Forelimb muscle (tissue), 1 donor: Measurements from ENCODE around the gene TEX9. TPM values are rescaled to one million over a fixed set of nuclear protein-coding genes. Genes with fewer than 3 reads are reported as not detected.

Experiments
- DNase-seq: peaks from one replicate; pipeline ENCODE4 v3.0.0-alpha.2; 2013; ENCODE audit warnings: low read depth
- polyA plus RNA-seq: library from polyadenylated mRNA; unstranded; fragments of 120-200 nt; gene quantifications from one replicate; pipeline ENCODE4 v1.2.1, GENCODE V29; 2013; ENCODE audit not compliant: insufficient read length

TEX9 gene
- polyA plus RNA-seq, 1 donor: 2.9 TPM

- DNase-seq: no peak
Measured at GRCh38 chr15:56445746-56446145, 80.5 kb downstream of the TEX9 start.

- no peak for DNase-seq
Measured at GRCh38 chr15:56454836-56455235, 89.6 kb downstream of the TEX9 start.

DNA sequence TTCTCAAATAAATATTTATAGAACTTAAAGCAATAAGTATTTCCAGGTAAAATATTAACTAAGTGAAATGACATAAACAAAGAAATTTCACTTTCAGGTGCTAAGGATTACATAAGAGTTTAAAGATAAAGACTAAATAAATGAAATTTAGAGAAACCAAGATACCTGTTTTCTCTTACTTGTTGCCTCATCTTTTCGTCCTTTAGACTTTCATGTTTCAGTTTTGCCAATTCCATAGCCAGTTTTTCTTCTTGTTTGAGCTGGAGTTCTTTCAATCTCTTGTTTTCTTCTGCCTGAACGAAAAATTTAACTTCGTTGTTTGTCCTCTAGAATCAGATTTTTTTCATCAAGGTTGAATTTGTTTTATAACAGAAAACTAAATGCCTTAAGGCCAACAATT, 91.0 kb downstream of the TEX9 start:
- DNase-seq: no peak

DNA sequence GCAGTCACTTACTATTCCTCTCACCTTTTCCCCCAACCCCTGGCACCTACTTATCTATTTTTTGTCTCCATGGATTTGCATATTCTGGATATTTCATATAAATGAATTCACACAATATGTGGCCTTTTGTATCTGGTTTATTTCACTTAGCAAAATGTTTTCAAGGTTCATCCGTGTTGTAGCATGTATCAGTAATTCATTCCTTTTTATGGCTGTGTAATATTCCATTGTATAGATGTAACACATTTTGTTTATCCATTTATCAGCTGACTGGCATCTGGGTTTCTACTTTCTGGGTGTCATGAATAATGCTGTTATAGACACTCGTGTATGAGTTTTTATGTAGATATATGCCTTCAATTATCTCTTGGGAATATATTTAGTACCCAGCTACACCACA, 93.9 kb downstream of the TEX9 start:
- no peak for DNase-seq

GRCh38 chr15:56460071-56460470, 94.8 kb downstream of the TEX9 start:
- DNase-seq: no peak

DNA sequence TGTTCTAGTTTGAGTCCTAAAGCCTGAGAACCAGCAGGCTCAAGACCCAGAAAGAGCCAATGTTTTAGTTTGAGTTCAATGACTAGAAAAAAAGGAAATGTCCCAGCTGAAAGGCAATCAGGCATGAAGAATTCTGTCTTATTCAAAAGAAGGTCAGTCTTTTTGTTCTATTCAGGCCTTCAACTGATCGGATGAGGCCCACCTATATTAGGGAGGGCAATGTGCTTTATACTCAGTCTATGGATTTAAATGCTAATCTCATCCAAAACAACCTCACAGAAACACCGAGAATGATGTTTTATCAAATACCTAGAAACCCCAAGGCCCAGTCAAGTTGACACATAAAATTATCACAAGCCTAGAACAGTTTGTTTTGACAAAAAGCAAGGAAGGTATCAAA, 95.7 kb downstream of the TEX9 start:
- no peak for DNase-seq

- peak; percentile 94 for DNase-seq
Measured at GRCh38 chr15:56464893-56465520, 99.8 kb downstream of the TEX9 start, which contains the start of gene MNS1. Gene MNS1, minus strand, starts transcription at chr15:56465137. Its CDS starts 165 bp downstream, at chr15:56464972.

DNA sequence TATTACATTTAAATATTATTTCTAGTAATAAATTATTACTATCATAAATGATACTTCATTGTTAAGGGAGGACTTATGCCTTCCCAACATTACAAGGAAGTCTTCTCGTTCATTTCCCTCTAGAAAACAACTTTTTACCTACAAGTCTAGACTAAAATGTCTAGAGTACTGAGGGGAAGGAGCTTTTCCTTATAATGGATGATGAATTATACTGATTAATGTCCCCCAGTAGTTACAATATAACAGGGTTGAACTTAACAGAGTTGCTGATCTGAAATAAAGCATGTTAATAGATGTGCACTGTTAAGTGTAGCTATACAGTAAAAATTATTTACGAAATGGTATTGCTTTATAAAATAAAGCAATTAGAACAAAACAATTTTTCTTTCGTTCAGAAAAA, 102.4 kb downstream of the TEX9 start:
- no peak for DNase-seq

GRCh38 chr15:56468401-56468800, 103.2 kb downstream of the TEX9 start:
- DNase-seq: peak; percentile 26

DNA sequence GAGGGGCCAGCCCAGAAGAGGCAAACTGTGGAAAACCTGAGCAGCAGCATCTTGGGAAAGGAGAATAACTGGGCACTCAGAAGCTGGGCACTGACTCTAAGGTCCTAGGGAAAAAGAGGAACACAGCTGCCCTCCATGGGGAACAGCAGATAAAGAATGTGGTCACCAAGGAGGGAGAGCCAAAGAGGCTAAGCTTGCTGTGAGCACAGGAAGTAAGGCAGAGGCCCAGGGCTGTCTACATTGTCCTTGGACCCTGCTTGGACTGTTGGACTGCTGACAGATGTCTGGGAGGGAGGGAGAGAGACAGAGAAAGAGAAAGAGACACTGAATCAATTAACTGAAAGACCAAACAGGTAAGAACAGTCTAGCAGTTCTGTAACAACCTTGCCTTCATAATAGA, 104.3 kb downstream of the TEX9 start:
- no peak for DNase-seq

DNA sequence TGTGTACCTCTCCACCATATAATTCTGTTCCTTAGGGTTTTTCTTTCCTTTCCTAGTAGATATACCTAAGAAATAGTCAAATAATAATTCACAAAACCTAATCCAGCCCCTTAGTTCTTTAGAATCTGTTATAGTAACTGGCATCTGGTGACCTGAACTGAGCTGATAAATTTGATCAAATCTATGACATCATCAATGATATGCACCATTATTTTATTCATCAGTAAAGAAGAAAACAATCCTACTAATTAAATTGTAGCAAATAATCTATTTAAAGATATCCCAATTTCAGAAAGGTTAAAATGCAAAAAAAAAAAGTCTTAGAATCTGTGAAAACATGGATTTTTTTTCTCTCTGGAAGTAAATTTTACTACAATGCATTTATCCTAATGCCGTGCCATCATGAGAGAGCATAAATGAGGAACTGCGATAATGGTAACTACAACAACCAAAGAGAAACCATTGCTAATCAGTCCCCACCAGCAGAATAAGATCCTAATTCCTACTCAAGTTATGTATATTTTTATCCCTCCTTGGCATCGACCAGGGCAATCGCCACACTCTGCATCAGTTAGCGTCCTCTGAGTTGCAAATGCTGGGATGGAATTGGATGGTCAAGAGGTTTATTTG, 106.3 kb downstream of the TEX9 start:
- DNase-seq: no peak

- DNase-seq: no peak
Measured at GRCh38 chr15:56472278-56472677, 107.1 kb downstream of the TEX9 start.

- no peak for DNase-seq
Measured at GRCh38 chr15:56473017-56473416, 107.8 kb downstream of the TEX9 start.

GRCh38 chr15:56475351-56475750, 110.1 kb downstream of the TEX9 start:
- DNase-seq: no peak

Other genes starting within 250 kb of the TEX9 start
- gene RFX7, start 121.5 kb upstream of the TEX9 start, polyA plus RNA-seq: 13.2 TPM
- 5.4 TPM for gene MNS1, start 99.7 kb downstream of the TEX9 start, polyA plus RNA-seq